Muscle layer of colon (tissue), 2 donors: Measurements from ENCODE around the gene ATF2.

Experiments used
- H3K27ac ChIP-seq: one replicate; pipeline ENCODE4 v1.7.0; 2013; ENCODE audit warnings: low read depth, mild to moderate bottlenecking, low read length, moderate library complexity
- H3K27me3 ChIP-seq, 2 donors: one replicate each; pipeline ENCODE4 v1.7.0; 2013; ENCODE audit warnings: low read length in 2 of 2, mild to moderate bottlenecking in 2 of 2; ENCODE audit not compliant: insufficient read depth in 2 of 2, control insufficient read depth in 1 of 2
- H3K36me3 ChIP-seq: one replicate; pipeline ENCODE4 v1.7.0; 2013; ENCODE audit warnings: mild to moderate bottlenecking, low read length; ENCODE audit not compliant: insufficient read depth
- H3K4me1 ChIP-seq: one replicate; pipeline ENCODE4 v1.7.0; 2013; ENCODE audit warnings: mild to moderate bottlenecking, low read length; ENCODE audit not compliant: insufficient read depth
- H3K4me3 ChIP-seq, 2 donors: one replicate each; pipeline ENCODE4 v1.7.0; 2013; ENCODE audit warnings: low read length in 2 of 2, low read depth in 1 of 2, mild to moderate bottlenecking in 1 of 2, moderate library complexity in 1 of 2
- H3K9ac ChIP-seq: one replicate; pipeline ENCODE4 v1.7.0; 2013; ENCODE audit warnings: low read length
- H3K9me3 ChIP-seq: one replicate; pipeline ENCODE4 v1.7.0; 2013; ENCODE audit warnings: mild to moderate bottlenecking, low read length
- donor health status: abdominal sarcoma.
- donor health status: Adenocarcinoma of cecum.

Gene ATF2

DNA sequence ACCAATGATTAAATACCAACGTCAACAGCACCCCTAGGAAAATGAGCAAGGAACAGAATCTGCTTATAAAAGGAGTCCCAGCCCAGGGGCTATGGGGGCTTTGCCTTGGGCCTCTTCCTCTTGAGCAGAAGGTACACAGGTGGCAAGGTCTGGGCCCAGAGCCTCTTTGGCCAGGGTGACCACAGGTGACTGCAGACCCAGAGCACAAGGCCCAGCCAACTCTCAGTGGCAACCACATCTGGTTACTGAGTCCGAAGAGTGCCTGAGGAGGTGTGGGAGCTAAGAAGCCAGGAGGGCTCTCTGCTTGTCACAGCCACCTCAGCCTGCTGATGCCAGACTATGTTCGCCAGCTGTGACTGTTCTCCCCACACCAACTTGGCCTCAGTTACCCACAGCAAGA lies 128.5 kb downstream of the ATF2 start:
- Histone ChIP-seq H3K4me1 (no peaks in the 10 kb centered on the region), H3K9me3 (no peaks in the 10 kb centered on the region), H3K36me3 (no peaks in the 10 kb centered on the region), H3K27me3 (no peaks in the 10 kb centered on the region), H3K4me3 (no peak overlapping the region), H3K9ac (no peak overlapping the region), H3K27ac (no peak overlapping the region)

DNA sequence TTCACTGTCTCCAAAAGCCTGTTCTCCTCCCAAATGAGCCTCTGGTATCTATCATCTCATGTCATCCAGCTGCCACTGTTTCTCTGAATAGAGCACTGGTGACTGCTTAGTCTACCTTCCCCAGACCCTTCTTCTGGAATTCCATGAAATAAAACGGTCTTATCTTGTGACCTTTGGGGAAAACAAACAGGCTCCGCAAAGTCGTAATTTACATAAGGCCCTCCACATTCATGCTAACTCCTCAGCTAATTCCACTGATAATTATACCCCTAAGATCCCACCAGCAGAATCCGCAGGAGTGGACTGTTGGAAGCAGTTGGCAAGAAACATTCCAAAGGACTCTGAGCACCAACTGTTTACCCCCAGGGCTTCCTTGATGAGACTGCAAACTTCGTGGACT lies 129.0 kb downstream of the ATF2 start:
- H3K4me3 ChIP-seq = no peak overlapping the region
- H3K9me3 ChIP-seq = no peaks in the 10 kb centered on the region
- H3K4me1 ChIP-seq = no peaks in the 10 kb centered on the region
- no peaks in the 10 kb centered on the region for H3K27me3 ChIP-seq
- H3K27ac ChIP-seq = no peak overlapping the region
- no peaks in the 10 kb centered on the region for H3K36me3 ChIP-seq
- no peak overlapping the region for H3K9ac ChIP-seq

DNA sequence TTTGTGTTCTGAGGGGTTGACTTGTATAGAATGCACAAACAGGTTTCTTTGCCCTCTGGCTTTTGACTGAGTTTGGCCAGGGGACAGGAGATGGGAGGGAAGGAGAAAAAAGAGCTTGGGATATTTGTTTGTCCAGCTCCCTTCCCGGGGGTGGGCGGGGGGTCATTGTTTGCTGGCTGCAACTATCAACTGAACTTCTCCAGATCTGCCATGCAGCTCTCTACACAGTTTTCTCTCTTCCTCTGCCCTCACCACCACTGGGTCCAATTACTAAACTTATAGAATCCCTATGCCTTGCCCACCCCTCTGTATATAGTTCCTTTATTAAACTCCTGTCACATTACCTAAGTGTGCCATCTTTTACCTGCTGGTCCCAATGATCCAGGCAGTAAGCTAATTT lies 130.1 kb downstream of the ATF2 start:
- Histone ChIP-seq H3K9ac (no peak overlapping the region), H3K9me3 (no peaks in the 10 kb centered on the region), H3K4me1 (no peaks in the 10 kb centered on the region), H3K4me3 (no peak overlapping the region), H3K36me3 (no peaks in the 10 kb centered on the region), H3K27ac (no peak overlapping the region), H3K27me3 (no peaks in the 10 kb centered on the region)

DNA sequence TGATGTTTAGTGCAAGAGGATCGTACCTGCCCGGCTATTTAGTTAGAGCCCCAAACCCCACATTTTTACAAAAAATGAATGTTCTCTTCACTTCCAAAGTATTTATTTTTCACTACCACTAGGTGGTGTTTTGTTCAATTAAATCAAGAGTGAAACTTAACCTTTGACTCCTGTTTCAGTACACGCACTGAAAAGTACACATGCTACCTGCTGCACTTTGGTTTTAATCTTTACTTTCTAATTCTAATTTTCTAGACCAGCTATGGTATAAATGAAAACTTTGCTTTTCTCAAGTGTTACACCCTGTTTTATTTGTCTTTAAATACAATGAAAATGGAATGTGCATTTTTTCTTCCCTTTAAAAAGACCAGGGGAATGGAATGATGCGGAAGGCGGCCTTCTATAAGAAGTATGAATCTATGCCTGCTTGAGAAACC lies 131.4 kb downstream of the ATF2 start:
- Histone ChIP-seq H3K27ac (no peak overlapping the region), H3K4me3 (no peak overlapping the region), H3K4me1 (no peaks in the 10 kb centered on the region), H3K36me3 (no peaks in the 10 kb centered on the region), H3K27me3 (no peaks in the 10 kb centered on the region), H3K9me3 (no peaks in the 10 kb centered on the region), H3K9ac (no peak overlapping the region)

DNA sequence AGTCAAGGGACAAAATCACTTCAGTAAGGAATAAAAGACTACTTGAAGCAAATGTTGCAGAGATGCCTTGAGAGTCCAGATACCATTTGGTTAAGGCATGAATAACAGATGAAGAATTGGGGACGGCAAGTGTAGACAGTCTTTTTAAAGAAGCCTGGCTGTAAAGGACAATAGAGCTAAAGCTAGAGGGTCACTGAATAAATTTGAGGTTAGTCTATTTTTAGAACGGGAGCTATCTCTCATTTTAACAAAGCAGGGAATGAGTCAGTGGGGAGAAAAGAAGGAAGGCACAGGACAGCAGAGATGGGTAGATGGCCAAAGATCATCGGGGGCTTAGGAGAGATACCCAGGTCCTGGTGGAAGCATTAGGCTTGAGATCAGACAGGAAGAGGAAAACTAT lies 132.2 kb downstream of the ATF2 start:
- H3K9me3 ChIP-seq = no peaks in the 10 kb centered on the region

DNA sequence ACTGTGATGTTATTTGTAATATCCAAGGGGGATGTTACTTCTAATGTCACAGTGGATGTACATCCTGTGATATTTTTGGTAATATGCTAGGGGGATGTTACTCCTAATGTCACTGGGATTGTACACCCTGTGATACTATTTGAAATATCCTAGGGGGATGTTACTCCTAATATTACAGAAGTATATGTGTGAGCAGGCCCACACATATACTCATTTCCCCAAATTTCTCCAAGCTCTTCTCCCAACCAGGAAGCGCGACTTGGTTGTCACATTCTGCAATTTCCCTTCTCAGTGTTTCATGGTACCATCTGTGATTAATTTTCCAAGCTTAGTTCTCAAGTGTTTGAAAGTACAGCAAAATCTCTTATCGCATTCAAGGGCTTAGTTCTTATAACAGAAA lies 133.3 kb downstream of the ATF2 start:
- Histone ChIP-seq H3K4me1 (no peaks in the 10 kb centered on the region), H3K27ac (no peak overlapping the region)

More for the DNA sequence above, 132.2 kb downstream of the ATF2 start:
- Histone ChIP-seq H3K4me3 (no peak overlapping the region), H3K4me1 (no peaks in the 10 kb centered on the region), H3K9ac (no peak overlapping the region), H3K27me3 (no peaks in the 10 kb centered on the region), H3K27ac (no peak overlapping the region), H3K36me3 (no peaks in the 10 kb centered on the region)

DNA sequence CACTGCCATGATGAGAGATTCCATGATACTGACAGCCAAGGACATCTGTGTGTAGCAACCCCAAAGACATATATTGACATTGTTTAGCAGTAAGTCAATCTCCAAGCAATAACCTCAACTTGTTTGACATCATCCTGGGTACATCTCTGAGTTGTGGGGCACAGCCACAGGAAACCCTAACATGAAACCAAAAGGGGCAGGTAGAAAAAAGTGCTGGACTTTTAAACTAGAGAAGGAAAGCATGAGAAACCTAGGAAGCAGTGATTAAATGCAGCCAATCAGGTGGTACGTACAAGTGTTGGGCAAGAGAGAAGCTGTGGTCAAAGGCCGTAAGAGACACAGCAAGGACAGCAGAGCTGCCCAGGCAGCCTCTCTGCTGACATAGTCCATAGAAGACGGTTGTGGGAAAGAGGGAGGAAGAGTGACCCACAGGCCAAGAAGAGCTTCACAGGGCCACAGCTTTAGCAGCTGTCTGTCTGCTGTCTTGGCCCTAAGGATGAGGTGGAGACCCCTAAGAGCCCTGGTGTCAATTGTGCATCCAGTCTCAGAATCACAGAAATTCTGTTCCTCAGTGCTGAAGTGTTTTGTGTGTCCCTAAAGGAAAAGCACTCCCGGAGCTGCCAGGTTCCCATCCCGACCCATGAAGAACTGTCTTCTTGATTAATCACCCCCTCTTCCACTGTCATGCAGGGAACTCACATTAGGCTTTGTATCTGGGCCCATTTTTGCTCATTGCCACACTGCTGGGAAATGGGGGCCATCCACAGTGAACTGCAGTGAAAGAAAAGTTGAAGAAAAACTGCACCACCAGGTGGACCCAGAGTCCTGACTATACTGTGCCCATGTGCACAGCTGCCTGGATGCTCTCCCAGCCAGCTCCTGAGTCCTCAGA lies 137.4 kb downstream of the ATF2 start:
- Histone ChIP-seq H3K9me3 (no peaks in the 10 kb centered on the region), H3K27me3 (no peaks in the 10 kb centered on the region), H3K9ac (no peak overlapping the region), H3K4me1 (no peaks in the 10 kb centered on the region), H3K36me3 (no peaks in the 10 kb centered on the region), H3K27ac (no peak overlapping the region), H3K4me3 (no peak overlapping the region)

More for the DNA sequence above, 133.3 kb downstream of the ATF2 start:
- Histone ChIP-seq H3K27me3 (no peaks in the 10 kb centered on the region), H3K9ac (no peak overlapping the region), H3K4me3 (no peak overlapping the region), H3K9me3 (no peaks in the 10 kb centered on the region), H3K36me3 (no peaks in the 10 kb centered on the region)

DNA sequence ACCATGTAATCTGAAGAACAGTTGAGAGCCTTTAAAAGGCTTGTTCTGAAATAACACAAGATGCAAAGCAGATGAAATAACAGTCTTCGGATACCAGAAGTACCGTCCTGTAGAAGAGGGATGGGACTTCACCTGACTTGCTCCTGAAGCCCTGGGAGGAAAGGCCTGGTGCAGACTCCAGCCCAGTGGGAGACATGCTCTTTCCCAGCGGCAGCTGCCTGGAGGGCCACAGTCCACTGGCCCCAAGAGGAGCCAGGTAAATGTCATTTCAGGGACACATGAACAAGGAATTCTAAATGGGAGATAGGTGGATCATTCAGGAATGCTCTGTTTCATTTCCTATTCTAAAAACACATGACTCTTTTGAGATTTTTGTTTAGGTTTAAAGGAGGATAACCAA lies 140.2 kb downstream of the ATF2 start:
- H3K27me3 ChIP-seq = no peaks in the 10 kb centered on the region
- no peak overlapping the region for H3K9ac ChIP-seq
- no peak overlapping the region for H3K27ac ChIP-seq
- H3K4me1 ChIP-seq = no peaks in the 10 kb centered on the region
- H3K9me3 ChIP-seq = no peaks in the 10 kb centered on the region
- no peaks in the 10 kb centered on the region for H3K36me3 ChIP-seq
- H3K4me3 ChIP-seq = no peak overlapping the region

DNA sequence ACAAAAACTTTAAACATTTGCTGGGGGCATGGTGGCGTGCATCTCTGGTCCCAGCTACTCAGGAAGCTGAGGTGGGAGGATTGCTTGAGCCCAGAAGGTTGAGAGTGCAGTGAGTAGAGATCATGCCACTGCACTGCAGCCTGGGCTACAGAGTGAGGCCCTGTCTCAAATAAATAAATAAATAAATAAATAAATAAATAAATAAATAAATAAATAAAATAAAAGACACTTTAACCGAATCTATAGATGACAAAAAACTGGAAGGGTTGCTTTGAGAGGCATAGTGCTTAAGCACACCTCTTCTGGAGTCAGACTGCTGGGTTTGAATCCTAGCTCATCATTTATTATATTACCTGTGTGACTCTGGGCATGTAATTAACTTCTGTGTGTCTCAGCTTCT lies 141.6 kb downstream of the ATF2 start:
- H3K27me3 ChIP-seq = no peaks in the 10 kb centered on the region
- no peaks in the 10 kb centered on the region for H3K4me1 ChIP-seq
- H3K4me3 ChIP-seq = no peak overlapping the region
- H3K9ac ChIP-seq = no peak overlapping the region
- H3K27ac ChIP-seq = no peak overlapping the region
- H3K9me3 ChIP-seq = no peaks in the 10 kb centered on the region
- no peaks in the 10 kb centered on the region for H3K36me3 ChIP-seq

DNA sequence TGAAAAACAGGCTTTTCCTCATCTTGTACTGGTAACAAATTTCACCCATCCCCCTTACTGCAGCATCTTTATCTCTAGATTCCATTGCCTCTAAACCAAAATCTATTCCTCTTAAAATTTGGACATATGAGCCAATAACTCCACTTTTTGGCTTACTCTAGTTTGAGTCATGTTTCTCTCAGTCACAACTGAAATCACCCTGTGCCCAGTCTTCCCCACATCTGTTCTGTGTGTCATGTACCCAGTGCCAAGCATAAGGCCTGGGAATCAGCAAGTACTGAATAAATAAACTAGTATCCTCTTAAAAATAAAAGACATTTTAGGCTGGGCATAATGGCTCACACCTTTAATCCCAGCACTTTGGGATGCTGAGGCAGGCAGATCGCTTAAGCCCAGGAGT lies 142.1 kb downstream of the ATF2 start:
- no peaks in the 10 kb centered on the region for H3K36me3 ChIP-seq
- H3K9me3 ChIP-seq = no peaks in the 10 kb centered on the region
- H3K27me3 ChIP-seq = no peaks in the 10 kb centered on the region
- H3K4me1 ChIP-seq = no peaks in the 10 kb centered on the region
- H3K9ac ChIP-seq = no peak overlapping the region
- no peak overlapping the region for H3K4me3 ChIP-seq
- no peak overlapping the region for H3K27ac ChIP-seq

DNA sequence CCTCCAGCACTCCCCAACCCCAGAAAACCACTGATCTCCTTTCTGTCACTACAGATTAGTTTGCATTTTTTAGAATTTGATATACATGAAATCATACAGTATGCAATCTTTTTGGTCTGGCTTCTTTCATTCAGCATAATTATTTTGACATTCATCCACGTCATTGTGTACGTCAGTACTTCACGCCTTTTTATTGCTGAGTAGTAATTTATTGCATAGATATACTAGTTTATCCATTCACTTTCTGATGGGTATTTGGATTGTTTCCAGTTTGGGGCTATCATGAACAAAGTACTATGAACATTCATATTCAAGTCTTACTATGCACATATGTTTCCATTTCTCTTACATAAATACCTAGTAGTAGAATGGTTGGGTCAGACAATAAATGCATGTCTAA lies 142.8 kb downstream of the ATF2 start:
- Histone ChIP-seq H3K9me3 (no peaks in the 10 kb centered on the region), H3K4me3 (no peak overlapping the region), H3K27ac (no peak overlapping the region), H3K27me3 (no peaks in the 10 kb centered on the region), H3K36me3 (no peaks in the 10 kb centered on the region), H3K9ac (no peak overlapping the region), H3K4me1 (no peaks in the 10 kb centered on the region)

DNA sequence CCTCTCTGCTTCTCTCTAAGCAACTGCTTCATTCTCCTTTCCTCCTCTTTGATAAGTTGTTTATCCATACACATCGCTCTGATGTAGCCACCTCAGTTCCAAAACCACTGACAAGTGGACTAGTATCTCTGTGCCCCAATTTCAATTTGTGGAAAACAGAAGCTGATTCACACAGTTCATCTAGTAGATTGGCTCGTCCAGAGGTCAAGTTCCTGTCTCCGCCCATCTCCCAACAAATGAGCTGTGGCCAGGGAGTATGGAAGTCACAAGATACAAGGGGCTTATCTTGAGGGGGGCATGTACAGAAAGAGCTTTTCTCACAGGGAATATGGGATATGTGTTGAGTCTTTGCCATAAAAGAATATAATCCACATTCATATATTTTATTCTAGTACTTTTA lies 145.1 kb downstream of the ATF2 start:
- Histone ChIP-seq H3K4me1 (no peaks in the 10 kb centered on the region), H3K4me3 (no peak overlapping the region), H3K27ac (no peak overlapping the region), H3K36me3 (no peaks in the 10 kb centered on the region), H3K9ac (no peak overlapping the region), H3K27me3 (no peaks in the 10 kb centered on the region), H3K9me3 (no peaks in the 10 kb centered on the region)
